CD4-positive, alpha-beta T cell (primary cell): Measurements from ENCODE around the gene NPY4R. TPM values are rescaled to one million over a fixed set of nuclear protein-coding genes. Genes with fewer than 3 reads are reported as not detected.
"Not testable (repeated sequence)": the region's sequence is repeated elsewhere in the genome, so short reads cannot be mapped to it uniquely, and the experiment has no call there.

Experiments
- ATAC-seq: fragments of 200-7000 bp; cut with Tn5 transposase; one replicate; pipeline ENCODE4 v1.10.0; 2022; ENCODE audit warnings: mild to moderate bottlenecking; ENCODE audit not compliant: poor library complexity
- CTCF ChIA-PET: fragments of 350-600 bp; sonication (Branson Sonifier 250); formaldehyde crosslinking; loops from one replicate; lab custom pipeline; 2021; ENCODE audit warnings: antibody characterized with exemption, inconsistent platforms; lab: Charles Lee
- POLR2A ChIA-PET: fragments of 350-600 bp; sonication (Branson Sonifier 250); formaldehyde crosslinking; loops from one replicate; lab custom pipeline; 2021; ENCODE audit warnings: antibody characterized with exemption, inconsistent platforms; lab: Charles Lee
- DNase-seq, 14 experiments: peaks; one replicate each; pipeline ENCODE4 v3.0.0-alpha.2; 2013 to 2020; ENCODE audit warnings: mixed read lengths in 2 of 14
- H3K27ac ChIP-seq, 2 donors: one replicate each; pipeline versions ENCODE4 v1.5.1 to v1.7.0; 2013; ENCODE audit warnings: low read length in 2 of 2, low read depth in 1 of 2, mild to moderate bottlenecking in 1 of 2
- H3K27me3 ChIP-seq, 2 experiments: 1 replicate in 1 of 2; 2 replicates in 1 of 2; pipeline versions ENCODE4 v1.6.1 to v1.7.0; 2013; ENCODE audit warnings: low read length in 2 of 2, control low read depth in 1 of 2, mild to moderate bottlenecking in 1 of 2, moderate library complexity in 1 of 2; ENCODE audit not compliant: insufficient read depth in 2 of 2, control insufficient read depth in 1 of 2
- H3K36me3 ChIP-seq: one replicate; pipeline ENCODE4 v1.6.1; 2013; ENCODE audit warnings: low read length, control low read depth; ENCODE audit not compliant: insufficient read depth
- H3K4me1 ChIP-seq: one replicate; pipeline ENCODE4 v1.6.1; 2013; ENCODE audit warnings: low read length, control low read depth; ENCODE audit not compliant: insufficient read depth
- H3K4me3 ChIP-seq: one replicate; pipeline ENCODE4 v1.5.1; 2013; ENCODE audit warnings: mild to moderate bottlenecking, low read length, moderate library complexity
- H3K9me3 ChIP-seq, 2 experiments: 1 replicate in 1 of 2; 2 replicates in 1 of 2; pipeline versions ENCODE4 v1.6.1 to v1.7.0; 2013; ENCODE audit warnings: low read length in 2 of 2, mild to moderate bottlenecking in 2 of 2, control low read depth in 1 of 2, moderate library complexity in 1 of 2; ENCODE audit not compliant: control insufficient read depth in 1 of 2, insufficient read depth in 1 of 2
- H3K27ac Mint-ChIP-seq: one replicate; pipeline ENCODE4 v1.8.0; 2020; ENCODE audit warnings: mixed read lengths
- H3K27me3 Mint-ChIP-seq: one replicate; pipeline ENCODE4 v1.8.0; 2021; ENCODE audit warnings: mixed read lengths
- H3K36me3 Mint-ChIP-seq: one replicate; pipeline ENCODE4 v1.8.0; 2021; ENCODE audit warnings: low read depth, mixed read lengths
- H3K4me1 Mint-ChIP-seq: one replicate; pipeline ENCODE4 v1.8.0; 2021; ENCODE audit warnings: low read depth, mixed read lengths
- H3K4me3 Mint-ChIP-seq: one replicate; pipeline ENCODE4 v1.8.0; 2020; ENCODE audit warnings: mild to moderate bottlenecking, mixed read lengths
- H3K9me3 Mint-ChIP-seq: one replicate; pipeline ENCODE4 v1.8.0; 2020; ENCODE audit warnings: mixed read lengths
- intact Hi-C, 2 experiments: fragments of 100-400 bp; cut with DNase I in 1 of 2; cut with micrococcal nuclease in 1 of 2; formaldehyde crosslinking; loops; one replicate each; pipeline versions ENCODE4 v1.15.1 to v1.9.0; 2023 to 2025; cut with DNase I, micrococcal nuclease
- total RNA-seq, 174 experiments: library from RNA in 2 of 174; stranded (reverse) in 2 of 174; gene quantifications; one replicate each; pipeline ENCODE4 v1.2.3 and lab custom pipeline; 2021 to 2026

The NPY4R gene
- total RNA-seq, 2 experiments from 2014 or later = not detected

GRCh38 chr10:46490285-46490684 lies 24.5 kb upstream of the NPY4R start:
- POLR2A ChIA-PET, ATAC-seq, H3K9me3 ChIP-seq, H3K27me3 ChIP-seq, H3K4me3 ChIP-seq, CTCF ChIA-PET, H3K27ac ChIP-seq, DNase-seq, H3K9me3 Mint-ChIP-seq, H3K4me1 ChIP-seq, H3K27me3 Mint-ChIP-seq, H3K36me3 Mint-ChIP-seq, H3K36me3 ChIP-seq, H3K4me1 Mint-ChIP-seq, intact Hi-C loops, H3K4me3 Mint-ChIP-seq, H3K27ac Mint-ChIP-seq: not testable (repeated sequence)

- H3K4me1 ChIP-seq, H3K27ac ChIP-seq, DNase-seq, H3K27me3 Mint-ChIP-seq, H3K4me3 ChIP-seq, ATAC-seq, H3K36me3 Mint-ChIP-seq, H3K4me1 Mint-ChIP-seq, H3K27ac Mint-ChIP-seq, H3K36me3 ChIP-seq, H3K27me3 ChIP-seq, intact Hi-C loops, H3K9me3 ChIP-seq, H3K9me3 Mint-ChIP-seq, POLR2A ChIA-PET, CTCF ChIA-PET, H3K4me3 Mint-ChIP-seq: not testable (repeated sequence)
These were observed 20.7 kb upstream of the NPY4R start for GRCh38 chr10:46486459-46486858.

DNA sequence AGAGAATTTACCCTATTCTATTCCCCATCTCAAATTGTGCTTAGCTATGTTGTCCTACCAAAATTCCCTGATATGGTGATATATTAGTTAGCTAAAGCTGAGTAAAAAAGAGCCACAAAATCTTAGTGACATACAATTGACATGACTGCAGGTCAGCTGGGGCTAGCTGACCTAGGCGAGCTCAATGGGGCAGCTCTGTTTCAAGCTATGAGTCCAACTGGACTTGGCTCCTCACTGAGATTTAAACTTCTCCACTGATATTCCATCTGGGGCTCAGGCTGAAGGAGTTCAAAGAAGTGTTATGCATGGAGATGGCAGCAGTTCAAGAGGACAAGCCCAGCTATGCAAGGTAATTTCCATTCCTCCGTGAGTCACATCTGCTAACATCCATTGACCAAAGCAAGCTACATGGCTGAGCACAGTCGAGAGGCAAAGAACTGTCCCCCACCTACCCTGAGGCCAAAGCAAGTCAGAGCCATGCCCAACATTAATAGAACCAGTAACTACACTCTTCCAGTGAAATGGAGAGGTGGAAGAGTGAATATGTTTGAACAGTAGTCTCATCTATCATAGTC lies 9.1 kb upstream of the NPY4R start:
- H3K4me1 Mint-ChIP-seq, H3K27me3 Mint-ChIP-seq, H3K4me1 ChIP-seq, intact Hi-C loops, DNase-seq, H3K4me3 Mint-ChIP-seq, CTCF ChIA-PET, H3K4me3 ChIP-seq, H3K27ac Mint-ChIP-seq, H3K36me3 Mint-ChIP-seq, H3K27ac ChIP-seq, H3K9me3 Mint-ChIP-seq, POLR2A ChIA-PET, H3K27me3 ChIP-seq, H3K9me3 ChIP-seq, H3K36me3 ChIP-seq, ATAC-seq: not testable (repeated sequence)

DNA sequence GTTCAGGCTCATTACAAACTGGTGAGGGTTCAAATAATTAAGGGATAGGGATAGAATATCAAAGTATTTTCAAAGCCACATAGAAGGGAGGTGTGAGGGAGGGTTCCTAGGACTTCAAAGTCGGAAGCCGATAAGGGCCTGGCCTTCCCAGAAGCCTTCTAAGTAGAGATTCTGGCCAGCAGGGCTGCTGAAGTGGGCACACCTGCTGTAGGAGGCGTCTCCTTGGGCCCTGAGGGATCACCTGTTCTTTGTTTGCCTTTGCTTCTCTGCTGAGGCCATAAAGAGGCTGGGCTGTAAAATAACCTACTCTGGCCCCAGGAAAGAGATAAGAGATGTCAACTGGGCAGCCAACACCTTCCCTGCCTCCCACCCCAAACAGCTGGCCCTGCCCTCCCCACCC lies 8.0 kb upstream of the NPY4R start:
- intact Hi-C loops, H3K36me3 Mint-ChIP-seq, DNase-seq, H3K4me1 ChIP-seq, H3K27me3 Mint-ChIP-seq, H3K27me3 ChIP-seq, H3K9me3 ChIP-seq, H3K4me1 Mint-ChIP-seq, H3K27ac ChIP-seq, H3K4me3 Mint-ChIP-seq, H3K4me3 ChIP-seq, ATAC-seq, H3K9me3 Mint-ChIP-seq, H3K36me3 ChIP-seq, POLR2A ChIA-PET, CTCF ChIA-PET, H3K27ac Mint-ChIP-seq: not testable (repeated sequence)

DNA sequence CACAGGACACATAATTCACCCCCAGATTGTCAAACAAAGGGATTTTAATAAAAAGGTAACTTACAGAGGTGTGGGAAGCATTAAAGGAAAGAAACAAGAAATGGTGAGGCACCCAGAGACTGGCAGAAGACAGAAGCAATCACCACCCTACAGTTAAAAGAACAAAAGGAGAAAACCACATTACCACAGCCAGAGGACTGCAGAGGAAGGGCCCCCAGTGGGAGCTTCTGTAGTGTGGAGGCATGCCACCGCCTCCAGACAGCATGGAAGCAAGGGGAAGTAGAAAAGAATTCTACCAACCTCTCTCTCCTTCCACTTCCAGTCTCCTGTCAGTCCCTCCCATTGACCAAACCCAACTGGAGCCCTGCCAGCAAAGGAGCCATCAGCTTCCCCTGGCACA lies 4.4 kb upstream of the NPY4R start:
- H3K4me3 Mint-ChIP-seq, ATAC-seq, H3K4me3 ChIP-seq, H3K9me3 ChIP-seq, CTCF ChIA-PET, H3K27me3 Mint-ChIP-seq, DNase-seq, intact Hi-C loops, H3K36me3 Mint-ChIP-seq, H3K4me1 Mint-ChIP-seq, H3K36me3 ChIP-seq, H3K27ac Mint-ChIP-seq, H3K4me1 ChIP-seq, POLR2A ChIA-PET, H3K27me3 ChIP-seq, H3K9me3 Mint-ChIP-seq, H3K27ac ChIP-seq: not testable (repeated sequence)

- ATAC-seq, H3K36me3 Mint-ChIP-seq, H3K27me3 ChIP-seq, POLR2A ChIA-PET, H3K4me1 ChIP-seq, H3K9me3 Mint-ChIP-seq, H3K27me3 Mint-ChIP-seq, H3K27ac Mint-ChIP-seq, H3K36me3 ChIP-seq, H3K4me3 Mint-ChIP-seq, H3K4me3 ChIP-seq, H3K27ac ChIP-seq, H3K4me1 Mint-ChIP-seq, CTCF ChIA-PET, H3K9me3 ChIP-seq, DNase-seq, intact Hi-C loops: not testable (repeated sequence)
These were observed 2.5 kb upstream of the NPY4R start for GRCh38 chr10:46468119-46468809.

- ATAC-seq, H3K4me1 ChIP-seq, DNase-seq, H3K27ac Mint-ChIP-seq, H3K27me3 Mint-ChIP-seq, POLR2A ChIA-PET, H3K36me3 ChIP-seq, H3K36me3 Mint-ChIP-seq, H3K9me3 Mint-ChIP-seq, H3K4me3 Mint-ChIP-seq, intact Hi-C loops, H3K27ac ChIP-seq, H3K27me3 ChIP-seq, H3K9me3 ChIP-seq, H3K4me1 Mint-ChIP-seq, CTCF ChIA-PET, H3K4me3 ChIP-seq: not testable (repeated sequence)
These were observed 2.1 kb downstream of the NPY4R start for GRCh38 chr10:46463608-46464007.
